Measurements from ENCODE around the gene MRPS25.

- TF ChIP-seq ZNF274 (IDR thresholded peaks at IDR 0.05; ENCODE audit: low read depth, low read length) (no peak), YY1 (IDR thresholded peaks at IDR 0.05; ENCODE audit: insufficient read depth, insufficient read length) (no peak)
These were observed 34.4 kb upstream of the MRPS25 start for GRCh38 chr3:15099364-15100098.
